Mucosa of descending colon (tissue), 3 donors: ENCODE results near the gene PEX14. TPM values are rescaled to one million over a fixed set of nuclear protein-coding genes. Genes with fewer than 3 reads are reported as not detected.

Experiments used
- ATAC-seq: fragments of 200-7000 bp; cut with Tn5 transposase; one replicate; pipeline ENCODE4 v1.9.1; 2020; ENCODE audit warnings: mild to moderate bottlenecking, moderate library complexity
- DNase-seq, 3 donors: peaks; one replicate each; pipeline ENCODE4 v3.0.0-alpha.2; 2020
- H3K36me3 ChIP-seq: fragments of 200-600 bp; one replicate; pipeline ENCODE4 v1.8.0; 2021; ENCODE audit warnings: low read depth, mild to moderate bottlenecking
- H3K4me1 ChIP-seq: fragments of 200-600 bp; one replicate; pipeline ENCODE4 v1.8.0; 2021; ENCODE audit warnings: low read depth, mild to moderate bottlenecking
- H3K4me3 ChIP-seq: fragments of 200-600 bp; one replicate; pipeline ENCODE4 v1.8.0; 2021; ENCODE audit warnings: mild to moderate bottlenecking
- H3K9me3 ChIP-seq: fragments of 200-600 bp; one replicate; pipeline ENCODE4 v1.8.0; 2021; ENCODE audit warnings: mild to moderate bottlenecking
- CTCF ChIP-seq: fragments of 200-600 bp; IDR thresholded peaks from one replicate; pipeline ENCODE4 v1.8.0; 2022; ENCODE audit warnings: antibody characterized with exemption, mild to moderate bottlenecking
- intact Hi-C, 2 donors: fragments of 100-400 bp; cut with DNase I in 1 of 2; cut with micrococcal nuclease in 1 of 2; formaldehyde crosslinking; loops; one replicate each; pipeline versions ENCODE4 v1.11.0 to v1.11.1; 2022; cut with DNase I, micrococcal nuclease
- total RNA-seq, 3 donors: library from RNA; stranded (reverse); fragmentation: NEBNext Ultra II Directional in 2 of 3; extraction: Animal tissue kit (Norgen Biotek cat#: 25700) in 2 of 3; gene quantifications; one replicate each; pipeline versions ENCODE4 v1.2.1 to v1.2.4, GENCODE V29; 2021 to 2023
- donor health status: DM: no; HTN: no; CAD: no; lungs with moderate emphysema.
- donor health status: DM: no; HTN: no; CAD: no.
- donor health status: DM: no; HTN: yes; CAD: no.

The PEX14 gene
- total RNA-seq, 3 donors from 2014 or later: 18.9 to 23.8 (median 21.3) TPM

GRCh38 chr1:10637400-10637799 lies 162.7 kb downstream of the PEX14 start:
- TF ChIP-seq CTCF: no peak
- no peaks in the 10 kb centered on the region for H3K9me3 ChIP-seq
- DNase-seq: peak in 1 of 3 donors; percentile 15
- H3K4me3 ChIP-seq: no peak overlapping the region
- intact Hi-C loops: no loop called here
- no peak for ATAC-seq
- H3K36me3 ChIP-seq: no peaks in the 10 kb centered on the region
- H3K4me1 ChIP-seq: no peaks in the 10 kb centered on the region

- Histone ChIP-seq H3K9me3 (no peaks in the 10 kb centered on the region), H3K4me3 (no peak overlapping the region), H3K36me3 (no peaks in the 10 kb centered on the region), H3K4me1 (no peaks in the 10 kb centered on the region)
- ATAC-seq (no peak), DNase-seq (peak in 1 of 3 donors; percentile 14)
- TF ChIP-seq CTCF: no peak
- intact Hi-C loops: no loop called here
Observed at GRCh38 chr1:10637834-10638558, 163.2 kb downstream of the PEX14 start.

- no peak for ATAC-seq
- Histone ChIP-seq H3K36me3 (no peaks in the 10 kb centered on the region), H3K4me3 (no peak overlapping the region), H3K4me1 (no peaks in the 10 kb centered on the region), H3K9me3 (no peaks in the 10 kb centered on the region)
- intact Hi-C loops: no loop called here
- TF ChIP-seq CTCF: no peak
- no peak for DNase-seq
Observed at GRCh38 chr1:10638559-10639005, 163.8 kb downstream of the PEX14 start.

- Histone ChIP-seq H3K36me3 (no peaks in the 10 kb centered on the region), H3K4me3 (no peak overlapping the region), H3K9me3 (no peaks in the 10 kb centered on the region), H3K4me1 (no peaks in the 10 kb centered on the region)
- DNase-seq (no peak), ATAC-seq (no peak)
- intact Hi-C loops: no loop called here
- no peak for TF ChIP-seq CTCF
Observed at GRCh38 chr1:10639011-10639774, 164.4 kb downstream of the PEX14 start.

GRCh38 chr1:10639775-10640578 lies 165.2 kb downstream of the PEX14 start:
- intact Hi-C loops: no loop called here
- no peaks in the 10 kb centered on the region for H3K4me1 ChIP-seq
- no peaks in the 10 kb centered on the region for H3K9me3 ChIP-seq
- DNase-seq: peak in 1 of 3 donors; percentile 19
- no peak for TF ChIP-seq CTCF
- H3K36me3 ChIP-seq: no peaks in the 10 kb centered on the region
- H3K4me3 ChIP-seq: no peak overlapping the region
- no peak for ATAC-seq
